Hematopoietic multipotent progenitor cell treated with erythropoietin and hydrocortisone succinate and interleukin-3 and kit ligand, for 6 days (in vitro differentiated cells): ENCODE measurements around the gene PDCD1.

Experiments used
- DNase-seq: peaks from one replicate; pipeline ENCODE4 v3.0.0-alpha.2; 2015

The PDCD1 gene

DNA sequence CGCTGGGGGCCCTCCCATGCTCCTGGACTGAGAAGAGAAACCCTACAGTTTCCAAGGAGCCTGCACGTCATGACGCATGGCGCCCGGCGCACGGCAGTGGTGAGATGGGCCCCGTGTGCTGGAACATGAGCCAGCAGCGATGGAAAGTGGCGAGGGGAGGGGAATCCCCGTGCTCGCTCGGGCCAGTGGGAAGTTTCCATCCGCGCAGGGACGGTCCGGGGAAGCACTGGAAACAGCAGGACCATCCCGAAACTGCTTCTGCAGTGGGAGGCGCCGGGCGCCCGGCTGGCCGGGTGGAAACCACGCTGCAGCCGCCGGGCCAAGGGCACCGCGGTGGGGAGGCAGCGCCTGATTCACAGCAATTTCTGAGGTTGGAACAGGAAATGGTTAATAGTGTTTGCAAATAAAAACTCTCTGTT lies 4.9 kb upstream of the PDCD1 start:
- DNase-seq: no peak

DNA sequence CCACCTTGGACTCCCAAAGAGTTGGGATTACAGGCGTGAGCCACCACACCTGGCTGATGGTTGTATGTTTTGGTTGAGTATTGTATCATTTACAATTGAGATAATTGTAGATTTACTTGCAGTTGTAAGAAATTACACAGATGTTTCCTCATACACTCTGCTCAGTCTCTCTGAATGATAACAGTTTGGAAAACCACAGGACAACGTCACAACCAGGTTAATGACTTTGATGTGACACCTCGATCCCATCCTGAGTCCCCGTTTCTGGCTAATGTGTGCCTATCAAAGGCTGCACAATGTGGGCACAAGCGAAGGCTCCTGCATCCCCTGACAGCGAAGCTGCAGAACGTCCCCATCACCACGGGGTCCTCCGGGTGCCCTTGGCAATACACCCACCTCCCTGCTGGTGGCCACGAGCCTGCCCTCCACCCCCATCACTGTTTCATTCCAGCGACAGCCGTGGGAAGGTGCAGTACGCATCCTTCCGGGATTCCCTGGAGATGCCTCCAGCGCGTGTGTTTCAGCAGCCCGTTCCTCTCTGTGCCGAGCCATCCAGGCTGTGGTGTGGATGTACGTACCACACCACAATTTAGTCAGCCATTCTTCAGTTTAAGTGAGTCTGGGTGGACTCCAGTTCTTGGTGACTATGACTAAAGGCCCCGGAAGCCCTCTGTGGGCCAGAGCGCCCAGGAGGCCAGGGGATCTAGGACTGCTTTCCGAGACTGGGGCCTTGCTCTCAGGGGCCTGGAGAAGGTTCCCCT lies 4.3 kb upstream of the PDCD1 start:
- no peak for DNase-seq

DNA sequence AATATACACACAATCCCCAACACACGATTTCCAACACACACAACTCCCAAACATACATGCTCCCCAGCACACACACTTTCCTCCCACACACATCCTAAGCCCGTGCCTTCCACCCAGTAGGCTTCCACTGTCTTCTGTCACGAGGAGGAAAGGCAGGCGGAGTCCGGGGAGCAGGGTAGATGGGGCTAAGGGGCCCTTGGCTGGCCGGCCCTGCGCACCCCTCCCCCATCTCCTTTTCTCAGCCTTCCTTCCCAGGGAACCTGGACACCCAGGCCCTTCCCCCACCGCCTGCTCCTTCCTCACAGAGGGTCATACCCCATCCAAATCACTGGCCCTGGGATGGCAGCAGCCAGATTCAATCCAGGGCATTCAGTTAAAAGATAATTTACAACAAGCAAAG lies 3.4 kb upstream of the PDCD1 start:
- no peak for DNase-seq

DNA sequence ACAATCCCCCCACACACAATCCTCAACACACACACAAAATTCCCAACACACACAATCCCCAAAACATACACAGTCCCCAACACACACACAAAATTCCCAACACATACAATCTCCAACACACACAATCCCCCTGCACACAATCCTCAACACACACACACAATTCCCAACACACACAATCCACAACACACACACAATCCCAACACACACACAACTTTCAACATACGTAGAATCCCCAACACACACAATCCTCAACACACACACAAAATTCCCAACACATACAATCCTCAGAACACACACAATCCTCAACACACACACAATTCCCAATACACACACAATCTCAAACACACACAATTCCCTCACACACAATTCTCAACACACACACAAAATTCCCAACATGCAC lies 2.6 kb upstream of the PDCD1 start:
- no peak for DNase-seq

DNA sequence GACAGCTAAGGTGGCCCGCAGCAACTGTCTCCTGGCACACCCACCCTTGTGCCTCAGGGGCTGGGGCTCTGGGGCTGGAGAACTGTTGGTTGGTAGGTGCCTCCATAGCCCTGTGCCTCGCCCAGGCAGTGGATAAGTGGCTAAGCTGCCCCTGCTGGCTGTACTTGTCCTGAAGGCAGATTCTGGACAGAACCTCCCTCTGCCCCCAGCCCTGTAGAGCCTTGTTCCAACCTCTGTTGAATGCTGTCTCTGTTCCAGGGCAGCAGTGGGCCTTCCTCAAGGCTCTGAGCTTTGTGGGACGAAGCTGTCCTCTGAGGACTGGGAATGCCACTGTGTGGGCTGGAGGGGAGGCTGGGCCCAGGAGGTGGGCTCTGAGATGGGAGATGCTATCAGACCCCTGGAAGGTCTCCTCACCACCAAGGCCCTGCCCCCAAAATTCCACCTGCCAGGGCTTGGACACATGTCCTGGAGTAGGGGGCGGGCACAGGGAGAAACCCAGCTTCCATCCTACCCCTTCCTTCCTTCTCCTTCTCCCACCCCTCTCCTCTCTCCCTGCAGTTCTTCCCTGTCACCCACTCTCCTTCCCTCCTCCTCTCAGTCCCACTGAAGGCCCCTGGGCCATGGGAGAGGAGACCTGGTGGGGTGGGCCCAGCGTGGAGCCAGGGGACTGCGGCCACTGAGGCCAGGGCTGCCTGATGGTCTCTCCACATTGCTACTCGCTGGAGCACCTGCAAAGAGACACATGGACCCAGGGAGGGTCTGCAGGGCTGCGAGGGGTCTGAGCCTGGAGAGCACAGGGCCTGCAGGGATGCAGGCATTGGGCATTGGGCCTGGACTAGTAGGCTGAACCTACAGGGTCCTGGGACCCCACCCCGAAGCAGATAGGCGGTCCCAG lies 1.7 kb upstream of the PDCD1 start:
- DNase-seq: no peak

DNA sequence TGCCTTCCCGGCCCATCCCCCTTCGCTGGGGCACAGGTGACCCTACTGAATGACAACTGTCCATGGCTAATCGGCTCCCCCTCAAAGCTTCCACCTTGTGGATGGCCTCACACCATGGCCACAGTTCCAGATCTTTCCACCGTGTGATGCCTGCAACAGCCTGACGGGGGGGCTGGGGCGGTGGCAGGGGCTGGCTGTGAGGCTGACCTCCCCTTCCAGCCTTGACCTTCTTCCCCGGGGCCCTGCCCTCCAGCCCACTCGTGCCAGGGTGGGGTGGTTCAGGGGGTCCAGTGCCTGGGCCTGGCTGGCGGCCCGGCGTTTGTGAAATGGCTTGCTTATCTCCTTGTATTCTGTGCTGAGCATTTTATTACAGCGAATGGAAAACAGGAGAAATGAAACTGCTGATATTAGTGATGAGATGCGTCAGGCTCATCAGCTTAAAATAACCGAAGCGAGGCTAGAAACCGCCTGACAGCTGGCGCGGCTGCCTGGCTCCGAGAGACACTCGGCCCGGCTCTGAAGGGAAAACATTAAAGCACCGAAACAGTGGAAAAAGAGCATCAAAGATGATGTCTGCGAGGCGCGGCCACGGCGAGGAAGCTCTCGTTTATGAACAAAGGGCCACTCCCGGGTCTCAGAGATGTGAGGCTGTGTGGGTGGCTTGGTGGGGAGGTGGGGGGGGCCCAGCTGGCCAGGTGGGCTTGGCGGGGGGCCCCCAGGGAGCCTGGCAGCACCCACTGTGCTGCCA lies 916 bp upstream of the PDCD1 start:
- DNase-seq: no peak

DNA sequence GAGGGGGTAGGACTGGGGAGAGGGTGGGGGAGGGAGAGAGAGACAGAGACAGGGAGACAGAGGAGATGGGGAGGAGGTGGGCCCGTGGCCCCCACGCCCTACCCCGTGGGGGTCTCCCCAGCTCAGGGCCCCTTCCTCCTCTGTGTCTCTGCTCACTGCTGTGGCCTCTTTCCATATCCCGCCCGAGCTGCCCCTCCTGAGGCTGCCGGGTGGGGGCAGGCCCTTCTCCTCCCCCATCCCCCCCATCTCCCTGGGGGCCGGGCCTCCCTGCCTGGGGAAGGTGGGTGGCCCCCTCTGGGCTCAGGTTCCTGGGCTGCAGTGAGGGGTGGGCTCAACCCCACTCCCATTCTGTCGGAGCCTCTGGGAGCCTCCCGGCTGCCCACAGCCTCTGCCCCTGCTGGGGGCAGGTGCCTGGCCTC lies 332 bp upstream of the PDCD1 start:
- no peak for DNase-seq

DNA sequence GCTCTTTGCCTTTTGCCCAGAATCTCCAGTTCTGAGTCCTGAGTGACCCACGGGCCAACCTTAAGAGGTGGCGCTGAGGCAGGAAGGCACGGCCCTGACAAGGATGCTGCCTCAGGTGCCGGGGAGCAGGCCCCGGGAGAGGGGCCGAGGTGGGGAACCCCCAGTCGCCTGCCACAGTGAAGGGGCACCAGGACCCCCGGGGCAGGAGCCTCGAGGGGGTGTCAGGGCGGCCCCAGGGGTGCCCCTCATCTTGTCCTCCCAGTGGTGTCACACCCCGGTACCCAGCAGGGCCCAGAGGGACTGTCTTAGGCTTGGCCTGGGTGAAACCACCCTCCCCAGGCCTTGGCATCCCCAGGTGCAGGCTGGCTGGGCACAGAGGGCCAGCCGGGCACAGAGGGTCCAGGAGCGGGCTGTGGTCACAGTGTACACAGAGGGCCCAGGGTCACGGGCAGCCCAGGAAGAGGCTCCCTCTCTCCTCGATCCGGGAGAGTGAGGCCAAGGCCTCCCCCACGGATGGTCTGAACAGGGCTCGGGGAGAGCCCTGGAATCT lies 1.0 kb downstream of the PDCD1 start:
- no peak for DNase-seq

DNA sequence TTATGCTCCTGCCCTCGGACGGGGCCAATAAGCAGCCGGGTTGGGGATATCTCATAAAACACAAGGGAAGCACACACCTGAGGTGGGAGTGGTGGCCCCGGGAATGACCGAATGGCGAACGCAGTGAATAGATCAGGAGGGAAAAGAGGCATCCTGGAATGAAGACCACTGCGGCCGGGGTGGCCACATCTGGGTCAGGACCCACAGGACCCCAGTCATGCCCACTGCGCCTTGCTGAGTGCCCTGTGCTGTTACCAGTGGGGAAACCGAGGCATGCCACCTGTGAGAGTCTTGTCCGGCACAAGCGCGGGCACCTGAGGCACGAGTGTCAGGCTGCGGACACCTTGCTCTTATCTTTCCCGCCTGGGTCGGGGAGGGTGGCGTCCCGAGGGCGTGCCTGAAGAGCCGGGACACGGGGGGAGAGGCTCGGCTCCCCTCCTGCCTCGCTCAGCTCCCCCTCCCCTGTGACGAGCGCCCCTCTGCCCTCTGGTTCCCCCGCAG lies 1.6 kb downstream of the PDCD1 start:
- no peak for DNase-seq

DNA sequence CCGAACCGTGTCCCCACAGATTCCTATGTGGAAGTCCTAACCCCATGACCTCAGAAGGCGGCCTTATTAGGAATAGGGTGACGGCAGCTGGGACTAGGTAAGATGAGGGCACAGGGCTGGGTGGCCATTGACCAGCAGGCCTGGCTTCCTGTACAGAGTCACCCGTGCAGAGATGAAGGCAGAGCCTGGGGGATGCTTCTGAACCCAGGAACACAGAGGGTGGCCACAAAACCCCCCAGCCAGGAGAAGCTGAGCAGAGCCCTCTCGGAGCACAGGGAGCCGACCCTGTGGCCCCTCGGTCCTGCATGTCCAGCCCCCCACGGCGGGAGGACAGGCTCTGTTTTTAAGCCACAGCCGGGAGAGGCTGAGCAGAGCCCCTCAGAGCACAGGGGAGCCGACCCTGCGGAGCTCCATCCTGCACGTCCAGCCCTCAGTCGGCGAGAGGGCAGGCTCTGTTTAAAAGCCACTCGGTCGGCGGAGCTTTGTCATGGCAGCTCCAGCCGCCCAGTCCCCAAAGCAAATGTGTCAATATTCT lies 2.7 kb downstream of the PDCD1 start:
- no peak for DNase-seq

DNA sequence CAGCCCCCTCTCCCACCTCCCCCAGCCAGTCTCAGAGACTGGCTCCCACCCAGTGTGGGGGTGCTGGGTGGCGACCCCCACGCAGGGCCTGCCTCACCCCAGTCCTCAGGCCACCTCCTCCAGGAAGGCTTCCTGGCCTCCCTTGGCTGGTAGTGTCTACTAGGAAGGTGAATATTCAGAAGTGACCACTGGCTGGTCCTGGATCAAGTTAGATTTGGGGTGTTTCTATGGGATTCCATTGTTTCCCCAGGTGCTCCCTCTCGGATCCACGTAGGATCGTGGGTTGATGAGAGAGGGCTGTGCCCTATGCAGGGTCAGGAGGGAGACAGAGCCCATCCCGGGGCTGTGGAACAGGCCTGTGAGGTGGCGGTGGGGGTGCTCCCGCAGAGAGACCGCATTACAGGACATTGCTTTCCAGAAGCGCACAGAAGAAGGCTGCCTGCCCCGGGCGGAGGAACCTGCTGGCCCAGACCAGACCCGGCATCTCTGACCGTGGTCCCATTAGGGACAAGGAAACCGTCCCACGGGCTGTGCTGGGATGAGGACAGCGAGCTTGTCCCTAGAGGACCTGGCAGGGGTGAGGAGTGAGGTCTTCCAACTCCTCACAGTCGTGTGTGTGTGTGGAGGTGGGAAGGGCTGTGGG lies 3.3 kb downstream of the PDCD1 start:
- no peak for DNase-seq

DNA sequence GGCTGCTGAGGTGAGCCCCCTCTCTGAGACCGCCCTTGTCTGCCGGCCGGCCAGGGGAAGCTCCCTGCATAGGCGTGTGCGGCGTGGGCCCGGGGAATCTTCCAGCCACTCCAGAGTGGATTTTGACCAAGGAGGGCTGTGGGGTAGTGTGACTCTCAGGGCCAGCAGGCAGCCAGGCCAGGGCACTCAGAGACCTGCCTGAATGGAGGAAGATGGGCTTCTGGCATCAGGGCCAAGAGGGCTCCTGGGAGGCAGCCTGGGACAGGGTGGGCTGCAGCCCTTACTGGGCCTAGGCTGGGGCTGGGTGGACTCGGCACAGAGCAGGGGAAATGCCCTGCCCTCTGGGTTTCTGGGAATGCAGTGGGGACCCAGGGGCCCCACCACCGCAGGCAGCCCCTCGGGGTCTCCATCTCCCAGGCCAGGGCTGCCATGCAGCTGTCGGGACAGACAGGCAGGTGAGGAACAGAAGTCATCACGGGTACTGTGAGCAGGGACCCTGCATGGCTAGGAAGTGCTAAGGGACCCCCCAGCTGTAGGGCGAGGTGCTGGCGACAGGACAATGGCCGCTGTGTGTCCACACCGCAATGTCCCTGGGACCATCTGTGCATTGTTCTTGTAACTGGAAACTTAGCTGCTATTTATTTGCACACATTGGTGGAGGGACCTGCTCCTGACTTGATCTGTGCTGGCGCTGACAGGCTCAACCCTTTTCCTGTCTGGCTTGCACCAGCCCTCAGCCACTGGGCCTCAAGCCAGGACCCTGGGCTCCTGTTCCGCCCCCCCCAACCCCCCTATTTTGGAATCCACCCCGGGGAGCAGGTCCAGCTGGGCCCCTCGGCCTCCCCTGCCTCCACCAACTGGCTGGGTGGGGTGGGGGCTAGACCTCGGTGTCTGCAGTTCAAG lies 4.1 kb downstream of the PDCD1 start:
- peak; percentile 22 for DNase-seq

DNA sequence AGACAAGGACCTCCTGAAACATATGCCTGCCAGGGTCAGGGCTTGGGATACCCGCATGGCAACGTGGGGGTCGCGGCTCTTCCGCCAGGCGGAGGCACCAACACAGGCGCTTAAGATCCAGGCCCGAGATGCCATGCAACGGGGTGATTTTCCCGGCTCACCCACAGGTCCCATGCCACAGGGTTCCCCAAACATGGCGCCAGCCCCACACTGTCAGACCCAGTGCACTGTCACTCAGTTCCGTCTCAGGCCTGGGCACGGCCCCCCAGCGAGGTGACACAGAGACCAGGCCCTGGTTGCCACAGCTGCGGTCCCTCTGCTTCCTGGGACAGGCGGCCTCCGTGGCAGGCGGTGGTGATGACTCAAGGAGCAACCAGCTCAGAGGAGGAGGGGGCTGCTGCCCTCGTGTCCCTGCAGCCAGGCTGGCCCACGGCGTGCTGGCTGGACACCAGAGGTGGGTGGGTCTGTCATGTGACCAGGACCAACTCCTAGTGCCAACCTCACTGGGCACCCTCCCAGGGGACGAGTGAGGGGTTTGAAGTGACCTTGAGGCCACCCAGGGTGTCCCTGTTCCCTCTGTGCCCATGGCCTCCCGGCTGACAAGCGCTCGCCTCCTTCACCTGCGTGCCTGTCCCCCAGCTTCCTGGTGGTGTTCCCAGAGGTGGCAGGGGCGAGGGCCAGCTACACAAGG lies 4.9 kb downstream of the PDCD1 start:
- no peak for DNase-seq

DNA sequence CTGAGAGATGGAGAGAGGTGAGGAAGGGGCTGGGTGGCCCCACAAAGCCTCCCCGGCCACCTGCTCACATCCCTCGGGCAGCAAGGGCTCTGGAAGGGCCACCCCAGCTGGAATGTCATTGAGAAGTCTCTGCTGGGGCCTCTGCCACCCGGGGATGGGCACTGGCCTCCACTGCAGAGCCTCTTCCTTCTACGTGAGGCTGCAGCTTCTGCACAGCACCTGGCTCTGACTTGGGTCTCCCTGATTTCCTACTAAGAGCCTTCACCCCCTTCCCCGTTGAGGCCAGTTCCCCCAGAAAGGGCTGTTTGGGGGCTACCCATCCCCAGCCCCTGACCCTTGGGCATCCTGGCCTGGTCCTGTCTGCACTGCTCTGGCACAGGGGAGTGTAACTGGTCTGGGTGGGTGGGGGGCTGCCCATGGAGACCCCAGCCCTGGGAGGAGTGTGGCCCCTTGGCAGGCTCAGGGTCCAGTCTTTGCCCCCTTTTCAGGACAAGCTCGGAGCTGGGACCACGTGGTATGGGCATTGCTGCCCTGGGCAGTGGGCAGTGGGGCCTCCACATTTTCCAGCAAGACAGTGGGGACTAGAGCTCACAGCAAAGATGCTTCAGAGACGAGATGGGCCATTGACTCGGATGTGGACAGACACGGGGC lies 5.6 kb downstream of the PDCD1 start:
- no peak for DNase-seq

DNA sequence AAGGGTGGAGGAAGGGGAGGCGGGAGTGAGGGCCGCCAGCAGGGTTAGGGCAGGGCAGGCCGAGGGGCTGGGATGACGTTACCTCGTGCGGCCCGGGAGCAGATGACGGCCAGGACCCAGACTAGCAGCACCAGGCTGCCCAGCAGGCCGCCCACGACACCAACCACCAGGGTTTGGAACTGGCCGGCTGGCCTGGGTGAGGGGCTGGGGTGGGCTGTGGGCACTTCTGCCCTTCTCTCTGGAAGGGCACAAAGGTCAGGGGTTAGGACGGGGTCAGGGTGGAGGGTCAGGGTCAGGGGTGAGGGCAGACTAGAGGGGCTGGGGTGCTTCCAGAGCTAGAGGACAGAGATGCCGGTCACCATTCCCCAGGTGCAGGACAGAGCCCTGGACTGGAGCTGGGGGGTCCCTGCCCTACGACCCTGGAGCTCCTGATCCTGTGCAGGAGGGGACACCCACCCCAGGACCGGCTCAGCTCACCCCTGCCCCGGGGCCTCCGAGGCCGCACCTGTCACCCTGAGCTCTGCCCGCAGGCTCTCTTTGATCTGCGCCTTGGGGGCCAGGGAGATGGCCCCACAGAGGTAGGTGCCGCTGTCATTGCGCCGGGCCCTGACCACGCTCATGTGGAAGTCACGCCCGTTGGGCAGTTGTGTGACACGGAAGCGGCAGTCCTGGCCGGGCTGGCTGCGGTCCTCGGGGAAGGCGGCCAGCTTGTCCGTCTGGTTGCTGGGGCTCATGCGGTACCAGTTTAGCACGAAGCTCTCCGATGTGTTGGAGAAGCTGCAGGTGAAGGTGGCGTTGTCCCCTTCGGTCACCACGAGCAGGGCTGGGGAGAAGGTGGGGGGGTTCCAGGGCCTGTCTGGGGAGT lies 6.3 kb downstream of the PDCD1 start:
- no peak for DNase-seq

DNA sequence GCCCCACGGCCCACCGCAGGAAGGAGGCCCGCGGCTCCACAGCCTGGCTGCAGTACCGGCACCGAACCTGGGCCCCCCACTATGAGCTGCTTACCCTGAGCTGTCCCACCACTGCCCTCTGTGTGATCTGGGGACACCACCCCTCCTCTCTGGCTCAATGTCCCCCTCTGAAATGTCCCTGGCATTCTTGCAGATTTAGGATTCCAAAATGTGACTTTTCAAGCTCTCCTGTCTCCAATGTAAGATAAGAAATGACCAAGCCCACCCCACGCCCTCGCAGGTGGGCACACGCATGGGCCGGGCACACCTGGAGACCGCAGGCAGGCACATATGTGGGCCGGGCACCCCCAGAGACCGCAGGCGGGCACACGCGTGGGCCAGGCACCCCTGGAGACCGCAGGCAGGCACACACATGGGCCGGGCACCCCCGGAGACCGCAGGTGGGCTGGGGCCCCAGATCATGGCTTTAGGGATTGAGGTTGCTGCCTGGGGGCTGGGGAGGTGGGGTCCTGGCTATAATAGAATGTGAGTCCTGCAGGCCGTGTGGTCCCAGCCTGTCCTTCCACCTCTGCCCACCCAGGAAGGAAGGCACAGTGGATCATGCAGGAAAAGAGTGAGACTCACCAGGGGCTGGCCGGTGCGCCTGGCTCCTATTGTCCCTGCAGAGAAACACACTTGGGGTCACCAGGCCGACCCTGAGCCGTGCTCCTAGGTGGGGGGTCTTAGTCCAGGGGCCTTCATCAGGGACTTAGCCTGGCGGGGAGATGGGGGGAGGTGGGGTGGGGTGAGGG lies 7.2 kb downstream of the PDCD1 start:
- no peak for DNase-seq

DNA sequence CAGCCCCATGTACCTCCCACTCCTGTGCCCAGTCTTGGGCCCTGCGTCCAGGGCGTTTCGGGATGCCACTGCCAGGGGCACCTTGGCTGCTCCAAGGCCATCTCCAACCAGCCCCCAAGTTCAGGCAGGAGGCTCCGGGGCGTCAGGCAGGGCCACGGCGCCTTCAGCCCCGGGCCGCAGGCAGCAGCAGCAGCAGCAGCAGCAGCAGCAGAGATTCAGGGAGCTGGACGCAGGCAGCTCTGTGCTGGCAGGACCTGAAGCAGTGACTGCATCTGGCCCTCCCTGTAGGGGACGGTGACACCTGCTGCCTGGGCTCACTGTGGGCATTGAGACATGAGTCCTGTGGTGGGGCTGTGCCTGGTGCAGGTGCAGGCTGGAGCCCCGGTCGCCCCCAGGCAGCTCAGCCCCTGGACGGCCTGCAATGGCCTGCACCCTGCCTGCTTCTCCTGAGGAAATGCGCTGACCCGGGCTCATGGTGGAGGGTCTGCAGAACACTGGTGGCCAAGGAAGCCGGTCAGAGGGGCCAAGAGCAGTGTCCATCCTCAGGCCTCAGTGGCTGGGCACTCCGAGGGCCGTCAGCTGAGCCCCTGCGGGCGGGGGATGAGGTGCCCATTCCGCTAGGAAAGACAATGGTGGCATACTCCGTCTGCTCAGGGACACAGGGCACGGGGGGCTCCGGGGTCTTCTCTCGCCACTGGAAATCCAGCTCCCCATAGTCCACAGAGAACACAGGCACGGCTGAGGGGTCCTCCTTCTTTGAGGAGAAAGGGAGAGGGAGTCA lies 8.0 kb downstream of the PDCD1 start:
- DNase-seq: no peak
